HG03520 (cell line): Measurements from ENCODE around the gene PCDH9.
"Not testable (repeated sequence)": the region's sequence is repeated elsewhere in the genome, so short reads cannot be mapped to it uniquely, and the experiment has no call there.

ENCODE experiments used
- ATAC-seq: cut with Tn5 transposase; IDR thresholded peaks from one replicate; pipeline ENCODE4 v1.9.1; 2021; ENCODE audit warnings: mild to moderate bottlenecking, moderate library complexity; ENCODE audit not compliant: unreplicated experiment

PCDH9 gene

DNA sequence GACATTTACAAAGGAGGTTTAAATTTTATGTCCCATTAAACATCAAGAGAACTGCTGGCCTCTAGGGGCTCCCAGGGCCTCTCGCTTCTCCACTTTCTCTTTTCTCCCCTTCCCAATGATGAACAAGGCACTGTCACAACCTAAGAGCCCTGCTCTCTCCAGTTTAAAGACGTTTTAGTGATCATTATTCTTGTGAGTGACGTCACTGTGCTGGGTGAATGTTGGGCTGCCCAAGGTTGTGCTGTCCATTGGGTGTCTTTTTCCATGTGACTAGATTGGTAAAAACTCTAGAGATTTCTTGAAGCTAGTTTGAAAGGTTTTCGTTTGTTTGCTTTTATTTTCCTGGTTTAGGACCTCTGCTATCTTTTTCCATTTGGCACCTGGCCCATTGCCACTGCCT, 602.6 kb downstream of the PCDH9 start:
- ATAC-seq = no peak

DNA sequence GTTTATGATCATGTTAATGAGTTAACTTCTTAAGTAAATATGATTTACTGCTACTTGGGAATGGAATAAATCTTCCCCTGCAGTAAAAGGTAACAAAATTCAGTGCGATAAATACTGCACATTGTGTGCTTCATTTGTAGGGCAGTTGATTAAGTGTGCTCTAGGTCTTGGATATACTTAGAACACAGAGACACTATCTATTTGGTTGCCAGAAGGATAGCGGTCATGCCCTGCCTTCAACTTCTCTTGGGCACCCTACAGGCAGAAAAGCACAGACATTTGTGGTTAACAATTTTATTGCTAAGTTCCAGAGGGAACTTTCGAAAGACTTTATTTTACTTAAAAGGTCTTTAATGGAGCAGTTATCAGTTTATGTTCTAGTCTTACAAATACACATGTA, 605.8 kb downstream of the PCDH9 start:
- no peak for ATAC-seq

DNA sequence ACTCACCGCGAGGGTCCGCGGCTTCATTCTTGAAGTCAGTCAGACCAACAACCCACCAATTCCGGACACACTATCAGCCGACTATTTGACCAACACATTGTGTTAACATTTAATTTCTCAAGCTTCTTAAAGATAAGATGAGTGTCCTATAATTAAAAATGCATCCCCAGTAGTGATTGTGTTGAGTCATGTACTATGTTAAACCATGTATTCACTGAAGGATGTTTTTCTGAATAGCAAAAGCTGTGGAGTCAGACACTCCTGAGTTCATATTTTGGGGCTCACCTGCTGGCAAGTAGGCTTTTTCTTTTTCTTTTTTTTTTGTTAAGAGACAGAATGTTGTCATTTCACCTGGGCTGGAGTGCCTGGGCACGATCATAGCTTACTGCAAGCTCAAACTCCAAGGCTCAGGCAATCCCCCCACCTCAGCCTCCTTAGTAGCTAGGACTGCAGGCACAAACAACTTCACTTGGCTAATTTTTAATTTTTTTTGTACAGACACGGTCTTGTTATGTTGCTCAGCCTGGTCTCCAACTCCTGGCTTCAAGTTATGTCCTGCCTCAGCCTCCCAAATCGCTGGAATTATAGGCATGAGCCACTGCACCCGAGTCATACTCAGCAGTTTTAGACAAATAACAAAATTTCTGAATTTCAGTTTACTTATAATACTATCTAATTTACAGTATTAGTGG, 606.9 kb downstream of the PCDH9 start:
- no peak for ATAC-seq

DNA sequence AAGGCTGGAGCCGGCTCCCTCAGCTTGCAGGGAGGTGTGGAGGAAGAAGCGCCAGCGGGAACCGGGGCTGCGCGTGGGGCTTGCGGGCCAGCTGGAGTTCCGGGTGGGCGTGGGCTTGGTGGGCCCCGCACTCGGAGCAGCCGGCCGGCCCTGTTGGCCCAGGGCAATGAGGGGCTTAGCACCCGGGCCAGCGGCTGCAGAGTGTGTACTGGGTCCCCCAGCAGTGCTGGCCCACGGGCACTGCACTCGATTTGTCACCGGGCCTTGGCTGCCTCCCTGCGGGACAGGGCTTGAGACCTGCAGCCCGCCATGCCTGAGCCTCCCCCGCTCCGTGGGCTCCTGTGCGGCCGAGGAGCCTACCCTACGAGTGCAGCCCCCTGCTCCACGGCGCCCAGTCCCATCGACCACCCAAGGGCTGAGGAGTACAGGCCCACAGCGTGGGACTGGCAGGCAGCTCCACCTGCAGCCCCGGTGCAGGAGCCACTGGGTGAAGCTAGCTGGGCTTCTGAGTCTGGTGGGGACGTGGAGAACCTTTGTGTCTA, 608.2 kb downstream of the PCDH9 start:
- ATAC-seq = not testable (repeated sequence)

DNA sequence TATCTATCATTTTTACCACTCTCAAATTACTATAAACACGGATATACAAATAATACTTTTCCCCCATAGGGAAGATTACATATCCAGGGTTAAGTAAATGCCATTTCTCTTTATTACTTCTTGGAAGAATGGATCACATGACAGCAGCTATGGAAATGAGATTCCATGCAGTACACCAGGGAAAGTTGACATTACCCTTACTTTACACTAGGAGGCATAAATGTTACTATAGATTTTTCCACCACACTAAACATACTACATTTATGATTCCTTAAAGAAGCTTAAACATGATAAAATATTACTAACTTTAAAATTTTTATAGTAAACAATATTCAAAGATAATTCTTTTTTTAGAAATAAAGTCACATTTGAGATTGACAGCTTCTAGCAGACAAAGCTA, 611.4 kb downstream of the PCDH9 start:
- ATAC-seq = peak; percentile 44

DNA sequence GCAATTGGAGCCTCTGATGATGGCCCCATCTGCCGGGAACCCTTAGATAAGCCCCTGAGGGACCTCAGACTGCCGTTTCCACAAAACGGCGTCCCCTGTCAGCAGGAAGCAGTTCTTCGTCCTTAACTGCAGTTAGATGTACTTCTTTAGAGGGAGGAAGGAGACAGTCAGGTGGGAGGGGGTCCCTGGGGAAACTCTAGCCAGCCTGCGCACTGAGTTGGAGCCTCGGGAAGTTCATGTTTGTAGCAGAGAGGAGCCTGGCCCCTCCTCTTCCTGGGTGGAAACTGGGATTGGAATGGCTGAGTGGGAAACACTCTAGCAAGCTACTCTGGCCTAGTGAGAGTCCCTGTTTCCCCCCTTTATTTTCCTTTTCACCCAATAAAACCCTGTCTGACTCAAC, 612.4 kb downstream of the PCDH9 start:
- ATAC-seq = no peak

DNA sequence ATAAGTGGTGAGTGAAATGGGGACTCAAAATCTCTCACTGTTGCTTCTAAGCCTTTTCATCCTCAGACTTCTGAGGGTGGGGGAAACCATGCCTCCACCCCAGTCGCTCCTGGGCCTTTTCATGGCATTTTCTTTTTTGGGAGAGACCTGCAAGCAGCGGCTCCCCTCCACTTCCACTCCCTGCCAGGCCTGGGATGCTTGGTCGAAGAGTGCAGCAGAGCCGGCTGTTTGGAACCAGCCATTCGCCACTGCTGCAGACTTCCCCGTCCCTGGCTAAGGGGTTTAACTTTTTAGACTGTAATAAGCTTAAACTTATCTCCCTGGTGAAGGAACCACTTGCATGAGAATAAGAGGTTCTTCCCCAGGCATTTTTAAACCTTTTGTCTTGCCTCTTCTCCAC, 617.2 kb downstream of the PCDH9 start:
- no peak for ATAC-seq

DNA sequence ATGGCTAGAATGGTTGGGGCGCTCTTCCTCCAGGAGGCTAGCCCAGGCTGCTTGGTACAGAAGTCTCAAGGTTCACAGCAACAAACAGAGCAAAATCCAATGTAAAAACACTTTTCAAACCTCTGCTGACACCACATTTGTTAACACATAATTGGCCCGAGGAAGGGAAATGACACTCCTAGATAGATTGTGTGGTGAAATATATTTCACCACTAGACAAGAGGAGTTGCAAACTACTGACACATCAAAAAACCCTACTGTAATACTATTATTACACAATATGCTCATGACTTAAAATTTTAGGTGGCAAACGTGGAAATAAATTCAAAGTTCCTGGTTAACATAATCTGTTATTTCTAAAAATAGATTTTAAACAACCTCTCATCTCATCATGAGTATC, 643.6 kb downstream of the PCDH9 start:
- no peak for ATAC-seq

DNA sequence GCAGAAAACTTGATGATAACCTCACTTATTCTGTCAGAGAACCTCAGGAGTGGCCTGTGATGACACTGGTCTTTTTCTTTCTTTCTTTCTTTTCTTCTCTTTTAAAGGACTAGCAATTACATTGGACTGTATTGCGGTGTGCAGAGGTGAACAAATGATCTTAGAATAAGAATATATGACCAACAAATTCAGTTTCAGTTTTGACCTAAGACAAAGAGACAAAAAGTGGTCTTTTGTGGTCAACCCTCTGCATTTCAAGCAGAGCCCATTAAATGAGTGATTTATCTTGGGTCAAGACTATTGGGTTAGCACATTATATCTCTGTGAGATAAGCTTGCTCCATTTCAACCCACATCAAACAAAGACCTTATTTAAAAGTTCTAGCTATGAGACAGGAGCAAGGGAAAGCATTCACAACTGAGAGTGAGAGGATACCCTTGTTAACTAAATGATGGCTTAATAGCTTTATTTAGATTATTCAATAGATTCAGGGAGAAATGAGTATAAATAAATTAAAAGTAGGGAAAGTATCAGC, 644.4 kb downstream of the PCDH9 start:
- ATAC-seq = no peak

DNA sequence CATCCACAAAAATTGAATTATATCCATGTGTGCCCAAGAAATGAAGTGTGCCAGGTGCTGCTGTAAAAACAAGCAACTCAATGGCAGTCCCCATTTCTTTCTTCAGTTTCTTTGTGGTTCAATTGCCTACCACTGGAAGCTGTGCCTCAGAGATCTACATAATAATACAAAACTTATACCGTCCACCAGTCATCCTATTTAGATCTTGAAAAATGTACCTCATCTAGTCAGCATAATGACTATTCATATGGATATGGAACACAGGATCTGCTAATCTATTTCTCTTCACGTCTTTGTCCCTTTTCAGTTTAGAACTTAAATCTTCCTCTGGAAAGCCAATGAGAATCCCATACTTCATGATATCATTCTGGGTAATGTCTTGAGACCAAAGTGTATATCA, 648.5 kb downstream of the PCDH9 start:
- ATAC-seq = no peak

DNA sequence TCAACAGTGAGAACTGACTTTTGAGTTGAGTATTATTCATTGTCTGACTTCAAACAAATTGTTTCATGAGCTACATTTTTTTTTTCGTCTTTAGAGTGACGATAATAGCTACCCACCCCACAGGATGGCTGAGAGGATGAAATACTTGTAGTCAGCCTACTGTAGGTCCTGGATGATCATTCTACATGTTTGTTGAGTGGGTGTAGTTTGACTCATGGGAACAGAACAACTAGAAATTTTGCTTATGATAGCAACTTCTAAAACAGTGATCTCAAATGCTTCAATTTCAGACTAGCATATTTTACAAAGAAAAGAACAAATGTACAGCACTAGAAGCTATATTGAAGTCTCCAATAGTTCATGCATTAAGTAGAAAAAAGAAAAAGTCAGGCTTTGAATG, 651.8 kb downstream of the PCDH9 start:
- ATAC-seq = no peak

DNA sequence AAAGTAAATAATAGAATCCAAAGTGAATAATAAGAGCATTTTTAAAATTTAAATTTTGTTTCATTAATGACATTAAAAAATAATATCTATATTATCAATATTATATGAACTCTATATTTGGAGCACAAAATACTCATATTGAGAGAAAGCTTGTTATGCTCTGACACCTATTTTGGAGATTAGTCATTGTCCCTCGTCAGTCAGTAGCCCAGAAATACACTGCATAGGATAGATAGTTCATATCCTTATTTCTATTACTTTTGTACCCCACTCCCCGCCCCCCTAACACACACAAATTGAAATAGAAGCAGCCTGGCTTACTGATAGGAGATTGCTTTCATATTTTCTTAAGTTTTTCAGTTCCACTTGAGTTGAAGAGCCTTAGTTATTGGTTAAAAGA, 652.8 kb downstream of the PCDH9 start:
- no peak for ATAC-seq

DNA sequence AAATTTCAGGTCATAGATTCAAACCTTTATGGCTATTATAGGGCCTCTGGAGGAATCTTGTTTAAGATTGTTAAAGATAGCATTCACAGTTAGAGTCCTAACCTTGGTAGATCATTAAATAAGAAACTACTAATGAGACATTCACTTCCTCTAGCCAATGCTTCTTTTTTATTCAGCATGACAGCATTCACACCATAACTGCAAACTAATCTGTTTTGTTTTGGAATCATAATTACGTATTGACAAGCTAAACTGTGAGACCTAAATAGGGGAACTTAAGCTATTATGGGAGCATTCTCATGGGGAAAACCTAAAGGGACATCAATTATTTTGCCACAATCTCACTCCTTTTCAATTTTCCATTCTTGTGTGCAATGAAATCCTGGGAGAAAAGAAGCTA, 653.8 kb downstream of the PCDH9 start:
- ATAC-seq = no peak

DNA sequence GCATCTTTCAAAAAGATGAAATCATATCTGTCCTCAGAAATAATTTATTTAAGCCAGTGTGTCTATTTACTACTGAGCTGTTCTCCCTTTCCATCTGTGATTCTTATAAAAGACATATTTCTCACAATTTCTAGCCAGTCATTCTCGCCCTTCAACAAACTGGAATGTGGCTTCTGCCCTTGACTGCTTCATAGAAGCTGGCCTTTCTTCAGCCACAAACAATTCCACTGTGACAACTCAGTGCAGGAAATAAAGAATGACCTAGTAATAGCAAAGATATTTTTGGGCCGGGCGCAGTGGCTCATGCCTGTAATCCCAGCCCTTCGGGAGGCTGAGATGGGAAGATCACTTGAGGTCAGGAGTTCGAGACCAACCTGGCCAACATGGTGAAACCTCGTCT, 655.5 kb downstream of the PCDH9 start:
- no peak for ATAC-seq

DNA sequence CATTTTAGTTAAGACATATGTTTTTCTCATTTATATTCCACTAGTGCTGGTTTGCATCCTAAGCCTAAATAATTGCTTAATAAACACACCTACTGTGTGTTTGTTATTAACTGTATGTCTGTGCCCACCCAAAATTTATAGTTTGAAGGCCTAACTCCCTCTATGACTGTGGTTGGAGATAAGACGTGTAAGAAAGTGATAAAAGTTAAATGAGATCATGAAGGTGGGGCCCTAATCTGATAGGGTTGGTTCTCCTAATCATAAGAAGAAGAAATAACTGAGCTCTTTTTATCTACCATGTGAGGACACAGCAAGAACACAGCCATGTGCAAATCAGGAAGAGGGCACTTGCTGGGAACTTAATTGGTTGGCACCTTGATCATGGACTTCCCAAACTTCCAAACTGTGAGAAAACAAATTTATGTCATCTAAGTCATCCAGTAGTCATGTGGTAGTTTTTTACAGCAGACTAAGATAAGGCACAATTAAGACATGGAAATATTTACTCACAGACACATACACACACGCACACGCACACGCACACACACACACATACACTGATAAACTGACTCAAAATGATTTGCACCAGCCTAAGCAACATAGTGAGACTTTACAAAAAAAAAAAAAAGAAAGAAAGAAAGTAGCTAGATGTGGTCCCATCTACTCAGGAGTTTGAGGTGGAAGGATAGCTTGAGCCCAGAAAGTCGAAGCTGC, 662.1 kb downstream of the PCDH9 start:
- ATAC-seq = no peak

DNA sequence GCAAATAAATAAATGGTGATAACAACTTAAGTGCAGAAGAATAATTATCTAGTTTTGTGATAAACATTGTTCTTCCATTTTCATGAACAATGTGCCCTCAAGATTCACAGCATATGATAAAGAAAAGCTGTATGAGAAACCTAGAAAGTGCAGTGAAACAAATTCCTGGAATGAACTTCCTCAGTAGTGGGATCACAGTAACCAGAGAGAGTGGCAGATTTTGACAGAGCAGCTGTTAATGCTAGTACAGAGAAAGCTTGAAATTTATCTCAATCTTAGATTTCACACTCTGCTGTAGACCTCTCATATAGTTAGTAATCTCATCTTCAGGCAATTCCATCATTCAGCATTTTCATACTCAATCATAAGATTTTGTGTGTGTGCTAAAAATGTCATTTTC, 664.9 kb downstream of the PCDH9 start:
- no peak for ATAC-seq

DNA sequence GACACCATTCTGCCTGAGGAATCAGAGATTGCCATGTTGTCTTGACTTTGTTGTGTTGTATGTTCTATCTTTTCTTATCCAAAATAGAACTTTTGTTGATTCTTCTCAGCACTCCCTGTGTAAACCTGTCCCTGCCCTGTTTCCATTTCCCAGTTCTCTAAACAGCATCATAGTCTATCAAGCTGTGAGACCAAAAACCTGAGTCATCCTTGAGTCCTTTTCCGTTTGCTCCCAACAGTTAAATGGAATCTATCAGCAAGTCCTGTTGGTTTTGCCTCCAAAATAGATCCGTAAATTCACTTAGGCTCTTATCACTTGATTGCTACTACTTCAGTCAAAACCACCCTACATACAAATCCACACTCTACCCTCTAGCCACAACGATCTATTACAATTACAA, 667.1 kb downstream of the PCDH9 start:
- no peak for ATAC-seq

DNA sequence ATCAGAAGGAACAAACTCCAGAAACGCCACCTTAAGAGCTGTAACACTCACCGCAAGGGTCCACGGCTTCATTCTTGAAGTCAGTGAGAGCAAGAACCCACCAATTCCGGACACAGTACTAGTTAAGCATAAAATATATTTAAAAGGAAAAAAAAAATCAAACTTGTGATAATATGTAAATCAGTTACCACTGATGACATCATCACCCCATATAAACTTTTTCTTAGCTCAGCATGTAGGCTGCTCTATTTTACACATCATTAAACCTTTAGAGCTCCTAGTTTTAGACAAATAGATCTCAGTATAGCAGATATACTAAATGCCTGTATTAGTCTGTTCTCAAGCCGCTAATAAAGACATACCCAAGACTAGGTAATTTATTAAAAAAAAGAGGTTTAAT, 668.1 kb downstream of the PCDH9 start:
- ATAC-seq = no peak

DNA sequence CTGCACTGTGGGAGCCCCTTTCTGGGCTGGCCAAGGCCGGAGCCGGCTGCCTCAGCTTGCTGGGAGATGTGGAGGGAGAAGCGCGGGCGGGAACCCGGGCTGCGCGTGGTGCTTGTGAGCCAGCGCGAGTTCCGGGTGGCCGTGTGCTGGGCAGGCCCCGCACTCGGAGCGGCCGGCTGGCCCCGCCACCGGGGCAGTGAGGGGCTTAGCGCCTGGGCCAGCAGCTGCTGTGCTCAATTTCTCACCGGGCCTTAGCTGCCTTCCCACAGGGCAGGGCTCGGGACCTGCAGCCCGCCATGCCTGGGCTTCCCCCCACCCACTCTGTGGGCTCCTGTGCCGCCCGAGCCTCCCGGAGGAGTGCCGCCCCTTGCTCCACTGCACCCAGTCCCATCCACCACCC, 669.1 kb downstream of the PCDH9 start:
- ATAC-seq = no peak

DNA sequence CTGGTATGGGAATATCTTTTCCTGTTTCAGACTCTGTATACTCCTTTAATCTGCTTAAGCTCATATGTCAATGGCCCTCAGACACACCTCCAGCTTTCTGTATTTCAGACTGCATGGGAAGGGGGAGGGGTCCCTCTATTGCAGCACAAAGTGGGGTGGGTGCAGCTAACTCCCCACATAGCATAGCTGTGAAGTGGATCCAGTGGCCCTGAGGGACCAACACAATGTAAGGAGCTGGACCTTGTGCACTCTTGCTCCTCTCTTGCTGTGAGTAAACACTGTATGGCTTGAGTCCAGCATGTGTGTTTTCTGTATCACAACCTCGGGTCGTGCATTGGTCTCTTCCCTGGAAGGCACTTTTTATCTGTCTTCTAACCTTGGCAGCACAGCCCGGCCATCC, 669.9 kb downstream of the PCDH9 start:
- ATAC-seq = no peak

DNA sequence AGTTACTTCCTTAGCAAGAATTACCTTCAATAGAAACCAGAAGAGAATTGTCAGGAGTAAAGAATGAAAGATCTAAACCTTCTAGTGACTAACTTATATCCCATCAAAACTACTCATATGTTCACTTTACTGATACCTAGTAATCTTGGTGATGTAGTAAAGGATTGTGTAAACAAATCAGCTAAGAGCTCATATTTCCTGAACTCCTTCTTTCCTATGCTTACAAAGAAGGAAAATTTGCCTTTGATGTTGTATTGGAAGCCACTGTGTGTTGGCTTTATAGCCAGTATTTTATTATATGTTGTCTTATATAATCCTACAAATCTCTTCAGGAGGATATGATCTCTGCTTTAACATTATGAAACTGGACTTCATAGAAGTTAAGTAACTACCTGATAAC, 671.0 kb downstream of the PCDH9 start:
- ATAC-seq = no peak

DNA sequence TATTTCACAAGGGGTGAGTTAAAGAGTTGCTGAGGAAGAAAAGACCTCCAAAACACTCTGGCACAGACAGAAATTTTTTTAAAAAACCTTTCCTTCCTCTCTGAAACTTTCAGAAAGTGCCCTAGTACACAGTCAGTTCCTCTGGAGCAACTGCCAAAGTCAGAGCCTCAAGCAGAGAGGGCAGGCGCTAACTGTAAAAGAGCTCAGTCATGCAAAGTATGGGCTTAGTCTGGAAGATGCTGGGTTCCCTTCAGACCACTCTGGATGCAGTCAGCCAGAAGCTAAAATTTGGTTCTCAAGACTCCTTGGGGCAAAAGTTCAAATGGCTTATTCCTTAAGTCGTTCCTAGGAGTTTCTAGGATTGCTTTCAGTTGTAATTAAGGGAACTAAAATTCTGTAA, 671.6 kb downstream of the PCDH9 start:
- ATAC-seq = no peak
